HUDEP-2 (cell line): ENCODE results near the gene EME2.
A peak's percentile ranks its signal among the peaks of the same experiment; 100 is the strongest.

ENCODE experiments used
- DNase-seq, 76 experiments: peaks; one replicate each; lab custom pipeline; 2025; ENCODE audit not compliant: unreplicated experiment in 76 of 76; lab: John Stamatoyannopoulos, UW

Gene EME2

GRCh38 chr16:1816396-1817275, 44.0 kb downstream of the EME2 start:
- DNase-seq: no peak

GRCh38 chr16:1817276-1817589, 44.6 kb downstream of the EME2 start:
- DNase-seq: no peak

GRCh38 chr16:1817716-1818115, 45.1 kb downstream of the EME2 start:
- no peak for DNase-seq

GRCh38 chr16:1818204-1818872, 45.7 kb downstream of the EME2 start:
- DNase-seq: no peak

- DNase-seq: no peak
Observed at GRCh38 chr16:1818873-1819525, 46.4 kb downstream of the EME2 start.

- no peak for DNase-seq
Observed at GRCh38 chr16:1819611-1820010, 47.0 kb downstream of the EME2 start.

GRCh38 chr16:1820096-1820945, 47.7 kb downstream of the EME2 start:
- peak in 75 of 76 experiments; percentile 76 to 97 (median 92) for DNase-seq

GRCh38 chr16:1820946-1821290, 48.3 kb downstream of the EME2 start:
- no peak for DNase-seq

GRCh38 chr16:1821861-1822611, 49.4 kb downstream of the EME2 start:
- no peak for DNase-seq

- DNase-seq: no peak
Observed at GRCh38 chr16:1822801-1823200, 50.2 kb downstream of the EME2 start.

- peak in 72 of 76 experiments; percentile 59 to 91 (median 79) for DNase-seq
Observed at GRCh38 chr16:1823821-1824220, 51.2 kb downstream of the EME2 start.

- no peak for DNase-seq
Observed at GRCh38 chr16:1825381-1825863, 52.8 kb downstream of the EME2 start.
